Esophagus (tissue), 2 donors: ENCODE data around the gene SH3PXD2B. TPM values are rescaled to one million over a fixed set of nuclear protein-coding genes. Genes with fewer than 3 reads are reported as not detected.
A peak's percentile ranks its signal among the peaks of the same experiment; 100 is the strongest.

Experiments used
- H3K27ac ChIP-seq, 2 donors: one replicate each; pipeline ENCODE4 v1.5.1; 2013; ENCODE audit warnings: low read depth in 2 of 2, mild to moderate bottlenecking in 2 of 2, inconsistent platforms in 1 of 2, low read length in 1 of 2, moderate library complexity in 1 of 2
- H3K27me3 ChIP-seq, 2 donors: one replicate each; pipeline ENCODE4 v1.6.1; 2013; ENCODE audit warnings: low read length in 2 of 2, control low read depth in 1 of 2, mild to moderate bottlenecking in 1 of 2; ENCODE audit not compliant: insufficient read depth in 2 of 2, control insufficient read depth in 1 of 2
- H3K36me3 ChIP-seq, 2 donors: one replicate each; pipeline ENCODE4 v1.6.1; 2013; ENCODE audit warnings: low read length in 1 of 2; ENCODE audit not compliant: control insufficient read depth in 2 of 2, insufficient read depth in 2 of 2
- H3K4me1 ChIP-seq, 2 donors: one replicate each; pipeline ENCODE4 v1.6.1; 2013; ENCODE audit warnings: low read length in 1 of 2; ENCODE audit not compliant: control insufficient read depth in 2 of 2, insufficient read depth in 2 of 2
- H3K4me3 ChIP-seq, 2 donors: one replicate each; pipeline ENCODE4 v1.5.1; 2013; ENCODE audit warnings: low read length in 2 of 2, mild to moderate bottlenecking in 2 of 2, low read depth in 1 of 2, moderate library complexity in 1 of 2
- H3K9me3 ChIP-seq, 2 donors: one replicate each; pipeline ENCODE4 v1.6.1; 2013; ENCODE audit warnings: mild to moderate bottlenecking in 2 of 2, low read depth in 1 of 2, low read length in 1 of 2, moderate library complexity in 1 of 2; ENCODE audit not compliant: control insufficient read depth in 2 of 2, insufficient read depth in 1 of 2
- WGBS, 2 donors: extraction: QIAGEN DNeasy Blood & Tissue Kit; methylation state at CpG; one replicate each; pipeline ENCODE4 v1.1.7; 2013; 5-methylcytosine and 5-hydroxymethylcytosine counted together
- polyA plus RNA-seq, 2 donors: library from polyadenylated mRNA; stranded (reverse); fragments of 200-250 nt; gene quantifications; one replicate each; pipeline ENCODE4 v1.2.3, GENCODE V29; 2013
- donor health status: healthy with polysubstance abuse.
- donor health status: Bipolar disorder and iron deficiency.

SH3PXD2B gene
- polyA plus RNA-seq, 2 donors = 3.0 to 4.5 TPM

DNA sequence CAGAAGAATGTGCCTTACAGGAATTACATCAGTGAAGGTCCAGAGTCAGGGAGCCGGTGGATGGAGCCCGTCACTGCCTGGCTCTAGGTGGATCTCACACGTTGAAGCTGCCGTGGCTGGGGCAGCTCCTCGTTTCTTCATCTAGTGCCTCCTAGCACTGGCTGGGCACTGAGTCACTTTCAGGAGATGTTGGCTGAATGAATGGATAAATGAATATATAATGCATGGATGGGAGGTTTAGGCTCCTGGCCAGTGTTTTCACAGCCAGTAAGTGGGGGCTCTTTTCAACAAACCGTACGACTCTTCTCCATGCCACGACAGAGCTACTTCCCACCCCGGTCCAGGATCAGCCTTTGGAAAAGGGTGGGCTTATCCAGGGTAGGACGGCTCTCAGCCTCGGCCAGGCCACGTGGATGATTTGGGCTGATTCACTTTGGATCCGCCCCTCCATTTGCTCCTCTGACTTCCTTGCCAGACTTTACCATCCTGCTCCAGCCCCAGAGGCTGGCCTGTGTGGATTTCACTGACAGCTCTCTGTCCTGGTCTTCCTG lies 1.3 kb upstream of the SH3PXD2B start:
- Histone ChIP-seq H3K4me3 (no peak overlapping the region), H3K4me1 (peaks cover 2 to 8% of the 10 kb centered on the region in 2 donors), H3K36me3 (no peaks in the 10 kb centered on the region), H3K9me3 (no peaks in the 10 kb centered on the region), H3K27me3 (no peaks in the 10 kb centered on the region), H3K27ac (peak overlapping the region in 1 of 2 donors; percentile 11)
- 49 to 57% methylated on average over 13 of the region's 13 CpGs for WGBS, 2 donors

DNA sequence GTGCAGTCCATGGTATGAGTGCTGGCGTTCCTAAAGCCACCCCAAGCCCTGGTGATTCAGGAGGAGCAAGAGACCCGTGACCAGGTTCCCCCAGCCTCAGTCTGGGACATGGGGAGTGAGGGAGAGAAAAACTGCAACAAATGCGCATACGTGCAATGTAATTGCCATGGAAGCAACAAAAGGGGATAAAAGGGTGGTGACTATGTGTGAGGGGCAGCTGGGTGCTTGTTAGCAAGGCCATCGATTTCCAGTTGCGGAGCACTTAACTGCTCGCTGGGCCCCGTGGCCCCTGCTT lies 709 bp upstream of the SH3PXD2B start:
- H3K4me1 ChIP-seq = peaks cover 2 to 8% of the 10 kb centered on the region in 2 donors
- H3K27me3 ChIP-seq = no peaks in the 10 kb centered on the region
- H3K27ac ChIP-seq = no peak overlapping the region
- H3K9me3 ChIP-seq = no peaks in the 10 kb centered on the region
- no peaks in the 10 kb centered on the region for H3K36me3 ChIP-seq
- H3K4me3 ChIP-seq = peak overlapping the region in 1 of 2 donors; percentile 87
- 68 to 71% methylated on average over 8 of the region's 8 CpGs for WGBS, 2 donors

DNA sequence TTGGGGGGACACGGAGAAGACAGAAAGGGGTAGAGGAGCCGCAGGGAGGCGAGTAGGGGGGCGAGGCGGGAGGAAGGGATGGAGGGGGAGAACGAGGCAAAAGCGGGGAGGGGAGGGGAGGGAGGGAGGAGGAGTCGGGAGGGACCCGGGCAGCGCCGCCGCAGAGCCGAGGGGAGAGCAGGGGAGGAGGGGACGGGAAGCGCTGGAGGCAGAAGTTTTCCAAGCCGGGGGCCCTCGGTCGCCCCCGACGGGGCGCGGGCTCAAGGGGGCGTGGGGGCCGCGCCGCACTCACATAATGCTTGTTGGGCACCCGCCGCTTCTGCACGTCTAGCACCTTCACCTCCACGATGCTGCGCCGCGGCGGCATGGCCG lies 353 bp downstream of the SH3PXD2B start:
- H3K27me3 ChIP-seq = no peaks in the 10 kb centered on the region
- peak overlapping the region; percentile 77 to 87 for H3K4me3 ChIP-seq
- peaks cover 2 to 8% of the 10 kb centered on the region in 2 donors for H3K4me1 ChIP-seq
- H3K36me3 ChIP-seq = no peaks in the 10 kb centered on the region
- H3K9me3 ChIP-seq = no peaks in the 10 kb centered on the region
- H3K27ac ChIP-seq = peak overlapping the region; percentile 79 to 94
- WGBS, 2 donors = 0 to 1% methylated on average over 24 to 35 of the region's 35 CpGs

DNA sequence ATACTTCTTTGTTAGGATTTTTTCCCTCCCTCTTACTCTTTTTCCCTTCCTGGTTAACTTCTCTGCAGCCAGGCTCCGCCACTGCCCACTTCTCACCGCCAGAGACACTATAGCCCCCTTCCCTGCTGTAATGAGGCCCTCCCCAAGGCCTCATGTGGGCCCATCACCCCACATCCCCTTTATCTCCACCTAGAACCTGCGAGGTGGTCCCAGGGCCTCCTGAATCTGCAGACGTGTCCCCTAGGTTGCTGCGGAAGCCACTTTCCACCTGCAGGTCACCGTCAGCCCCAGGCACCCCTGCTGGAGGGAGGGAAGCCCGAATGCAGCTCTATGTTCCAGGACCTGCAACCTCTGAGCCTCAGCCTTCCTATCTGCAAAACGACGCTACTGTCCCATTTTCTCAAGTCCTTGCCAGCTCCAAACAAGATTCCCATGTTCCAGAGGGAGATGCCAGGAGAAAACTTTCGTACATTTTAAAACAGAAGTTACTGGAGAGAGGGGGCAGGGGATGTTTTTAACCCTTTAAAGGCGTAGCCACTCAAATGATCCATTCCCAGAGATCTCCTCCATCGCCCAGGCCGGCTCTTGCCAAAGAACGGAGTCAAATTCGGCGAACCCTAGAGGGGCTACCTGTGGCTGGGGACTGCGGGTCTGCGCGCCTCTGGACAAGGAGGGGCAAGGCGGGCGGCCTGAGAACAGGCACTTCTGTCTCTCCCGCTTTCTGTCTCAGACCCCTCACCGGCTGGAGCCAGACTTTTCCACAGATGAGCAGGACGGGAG lies 929 bp downstream of the SH3PXD2B start:
- Histone ChIP-seq H3K27ac (peak overlapping the region; percentile 79 to 94), H3K9me3 (no peaks in the 10 kb centered on the region), H3K27me3 (no peaks in the 10 kb centered on the region), H3K4me1 (peaks cover 2 to 8% of the 10 kb centered on the region in 2 donors), H3K36me3 (no peaks in the 10 kb centered on the region), H3K4me3 (peak overlapping the region; percentile 77 to 87)
- WGBS, 2 donors = 10 to 12% methylated on average over 24 of the region's 24 CpGs

DNA sequence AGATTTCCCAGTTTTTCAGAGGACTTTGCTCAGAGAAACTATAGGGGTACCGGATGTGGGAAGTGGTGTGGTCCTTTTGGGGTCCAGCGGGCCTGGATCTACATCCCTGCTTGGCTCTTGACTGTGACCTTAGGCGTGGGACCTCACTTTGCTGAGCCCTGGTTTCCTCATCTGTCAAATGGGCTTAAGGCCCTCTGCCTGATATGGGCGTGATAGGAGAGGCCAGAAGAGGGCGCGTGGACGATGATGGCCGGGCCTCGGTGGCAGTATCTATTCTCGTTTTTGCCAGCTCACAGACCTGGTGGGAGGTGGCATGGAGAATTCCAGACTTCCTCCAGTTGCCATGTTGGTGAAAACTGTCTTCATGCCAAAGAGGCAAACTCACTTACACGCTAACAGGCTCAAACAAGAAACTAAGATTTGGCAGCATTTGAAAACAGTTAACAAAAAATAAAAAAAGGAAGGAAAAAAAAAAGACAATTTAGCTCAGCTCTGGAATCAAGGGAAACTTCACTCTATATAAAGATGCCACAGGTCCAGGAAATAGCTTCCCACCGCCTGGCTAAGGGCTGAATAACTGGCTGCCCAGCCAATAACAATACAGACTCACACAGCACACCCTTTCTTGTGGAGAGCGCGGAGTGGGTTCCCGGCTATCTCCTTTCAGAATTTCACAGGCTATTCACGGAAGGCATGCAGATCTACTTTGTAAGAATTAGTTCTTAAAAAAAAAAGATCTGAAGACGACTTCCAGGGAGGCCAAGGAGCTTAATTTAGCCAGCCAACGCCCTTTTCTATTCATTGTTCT lies 1.7 kb downstream of the SH3PXD2B start:
- Histone ChIP-seq H3K4me1 (peaks cover 2 to 8% of the 10 kb centered on the region in 2 donors), H3K27me3 (no peaks in the 10 kb centered on the region), H3K36me3 (no peaks in the 10 kb centered on the region), H3K9me3 (no peaks in the 10 kb centered on the region), H3K27ac (peak overlapping the region; percentile 79 to 94), H3K4me3 (peak overlapping the region; percentile 77 to 87)
- WGBS, 2 donors = 33 to 45% methylated on average over 18 of the region's 18 CpGs

DNA sequence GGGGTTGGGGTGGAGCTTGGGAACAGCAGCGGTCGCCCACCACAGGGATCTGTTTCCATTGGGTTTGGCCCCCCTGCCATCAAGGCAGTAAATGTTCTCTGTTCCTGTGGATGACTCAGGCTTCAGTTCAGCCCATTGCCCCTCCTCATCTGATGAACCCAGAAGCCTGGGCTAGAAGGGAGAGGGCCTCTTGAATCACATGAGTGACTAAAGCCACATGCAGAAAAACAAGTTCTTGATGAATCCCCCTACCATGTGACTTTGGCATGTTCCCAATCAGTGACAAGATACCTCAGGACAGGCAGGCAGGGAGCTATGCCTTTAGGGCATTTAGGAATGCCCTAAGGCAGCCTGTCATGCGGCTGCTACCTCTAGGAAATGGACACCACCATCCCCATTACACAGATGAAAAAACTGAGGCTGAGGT lies 2.5 kb downstream of the SH3PXD2B start:
- H3K4me3 ChIP-seq = no peak overlapping the region
- peaks cover 2 to 8% of the 10 kb centered on the region in 2 donors for H3K4me1 ChIP-seq
- H3K27ac ChIP-seq = peak overlapping the region; percentile 26 to 47
- 63 to 79% methylated on average over 3 of the region's 3 CpGs for WGBS, 2 donors
- H3K9me3 ChIP-seq = no peaks in the 10 kb centered on the region
- no peaks in the 10 kb centered on the region for H3K36me3 ChIP-seq
- no peaks in the 10 kb centered on the region for H3K27me3 ChIP-seq

DNA sequence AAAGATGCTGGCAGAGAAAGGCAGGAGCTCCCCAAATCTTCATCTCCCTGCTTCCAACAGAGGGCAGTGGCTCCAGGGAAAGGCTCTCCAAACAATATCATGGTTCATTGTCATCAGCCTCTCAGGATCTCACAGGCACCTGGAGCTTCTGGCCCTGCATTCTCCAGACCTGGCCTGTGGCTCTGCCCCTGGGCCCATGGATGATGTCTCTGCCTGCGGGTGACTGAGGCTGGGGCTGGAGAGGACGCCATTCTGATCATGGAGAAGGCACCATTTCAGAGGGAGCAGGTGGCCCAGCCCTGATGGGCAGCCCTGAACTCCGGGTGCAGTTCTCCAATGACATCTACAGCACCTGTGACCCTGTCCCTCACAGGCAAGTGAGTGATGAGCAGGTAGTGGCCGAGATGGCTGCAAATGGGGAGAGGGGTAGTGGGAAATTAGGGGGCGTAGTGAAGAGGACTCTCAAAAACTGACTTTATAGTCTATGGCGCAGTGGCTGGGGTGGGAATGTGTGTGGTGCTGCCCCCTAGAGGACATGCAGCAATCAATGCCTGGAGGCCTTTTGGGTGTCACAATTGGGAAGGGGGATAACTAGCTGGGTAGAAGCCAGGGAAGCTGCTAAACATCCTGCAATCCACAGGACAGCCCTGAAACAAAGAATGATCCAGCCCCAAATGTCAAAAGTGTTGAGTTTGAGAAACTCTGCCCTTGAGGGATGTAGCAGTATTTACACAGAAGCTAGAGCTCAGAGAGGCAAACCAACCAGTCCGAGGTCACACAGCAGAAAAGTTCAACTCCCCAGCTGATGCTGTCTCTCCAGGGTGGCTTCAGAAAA lies 3.2 kb downstream of the SH3PXD2B start:
- 83 to 85% methylated on average over 7 of the region's 7 CpGs for WGBS, 2 donors
- peaks cover 4 to 13% of the 10 kb centered on the region in 2 donors for H3K4me1 ChIP-seq
- H3K9me3 ChIP-seq = no peaks in the 10 kb centered on the region
- H3K27ac ChIP-seq = peak overlapping the region; percentile 26 to 47
- H3K4me3 ChIP-seq = no peak overlapping the region
- H3K27me3 ChIP-seq = no peaks in the 10 kb centered on the region
- no peaks in the 10 kb centered on the region for H3K36me3 ChIP-seq

DNA sequence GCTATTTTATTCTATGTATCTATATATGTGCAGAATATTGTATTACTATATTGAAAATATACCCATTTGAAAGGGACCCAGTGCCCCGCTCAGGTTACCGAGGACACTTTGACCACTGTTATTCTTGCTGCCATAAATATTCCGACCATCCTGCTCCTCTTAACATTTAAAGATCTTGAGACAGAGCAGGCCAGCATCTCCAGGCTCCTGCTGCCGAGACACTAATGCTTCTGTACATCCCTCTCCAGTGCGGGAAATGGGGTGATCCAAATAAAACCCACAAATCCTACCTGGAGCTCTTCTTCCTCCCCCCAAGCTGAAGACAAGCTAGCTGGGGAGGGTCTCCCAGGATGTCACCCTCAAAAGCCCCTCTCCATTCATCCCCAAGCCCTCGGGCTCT lies 3.9 kb downstream of the SH3PXD2B start:
- Histone ChIP-seq H3K9me3 (no peaks in the 10 kb centered on the region), H3K4me3 (no peak overlapping the region), H3K27me3 (no peaks in the 10 kb centered on the region), H3K4me1 (peaks cover 4 to 14% of the 10 kb centered on the region in 2 donors), H3K27ac (no peak overlapping the region), H3K36me3 (no peaks in the 10 kb centered on the region)
- 84 to 86% methylated on average over 6 of the region's 6 CpGs for WGBS, 2 donors

DNA sequence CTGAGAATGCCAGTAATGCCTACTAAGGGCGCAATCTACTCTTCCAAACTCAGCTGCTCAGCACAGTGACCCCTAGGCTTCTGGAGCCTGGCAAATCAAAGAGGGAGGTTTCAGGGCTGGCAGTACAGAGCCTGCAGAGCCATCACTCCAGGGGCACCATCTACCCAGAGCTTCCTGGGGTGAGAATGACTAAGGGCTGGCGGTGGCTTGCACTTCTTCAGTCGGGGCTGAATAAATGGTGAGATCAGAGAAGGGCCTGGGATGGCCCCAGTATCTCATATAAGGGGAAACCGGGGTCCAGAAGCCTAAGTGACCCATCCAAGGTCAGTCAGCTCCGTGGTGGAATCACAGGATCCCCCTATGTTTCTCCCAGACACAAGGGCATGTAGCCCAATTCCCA lies 5.3 kb downstream of the SH3PXD2B start:
- Histone ChIP-seq H3K27ac (peak overlapping the region in 1 of 2 donors; percentile 8), H3K9me3 (no peaks in the 10 kb centered on the region), H3K4me3 (no peak overlapping the region), H3K27me3 (no peaks in the 10 kb centered on the region), H3K36me3 (no peaks in the 10 kb centered on the region), H3K4me1 (peaks cover 7 to 16% of the 10 kb centered on the region in 2 donors)
- 75 to 79% methylated on average over 5 of the region's 5 CpGs for WGBS, 2 donors
